OCI-M2 (cell line): ENCODE measurements around the gene FOXP1.
"Not testable (repeated sequence)": the region's sequence is repeated elsewhere in the genome, so short reads cannot be mapped to it uniquely, and the experiment has no call there.

Source experiments
- DNase-seq: peaks from one replicate; lab custom pipeline; 2025; ENCODE audit not compliant: unreplicated experiment; lab: John Stamatoyannopoulos, UW

FOXP1 gene

DNA sequence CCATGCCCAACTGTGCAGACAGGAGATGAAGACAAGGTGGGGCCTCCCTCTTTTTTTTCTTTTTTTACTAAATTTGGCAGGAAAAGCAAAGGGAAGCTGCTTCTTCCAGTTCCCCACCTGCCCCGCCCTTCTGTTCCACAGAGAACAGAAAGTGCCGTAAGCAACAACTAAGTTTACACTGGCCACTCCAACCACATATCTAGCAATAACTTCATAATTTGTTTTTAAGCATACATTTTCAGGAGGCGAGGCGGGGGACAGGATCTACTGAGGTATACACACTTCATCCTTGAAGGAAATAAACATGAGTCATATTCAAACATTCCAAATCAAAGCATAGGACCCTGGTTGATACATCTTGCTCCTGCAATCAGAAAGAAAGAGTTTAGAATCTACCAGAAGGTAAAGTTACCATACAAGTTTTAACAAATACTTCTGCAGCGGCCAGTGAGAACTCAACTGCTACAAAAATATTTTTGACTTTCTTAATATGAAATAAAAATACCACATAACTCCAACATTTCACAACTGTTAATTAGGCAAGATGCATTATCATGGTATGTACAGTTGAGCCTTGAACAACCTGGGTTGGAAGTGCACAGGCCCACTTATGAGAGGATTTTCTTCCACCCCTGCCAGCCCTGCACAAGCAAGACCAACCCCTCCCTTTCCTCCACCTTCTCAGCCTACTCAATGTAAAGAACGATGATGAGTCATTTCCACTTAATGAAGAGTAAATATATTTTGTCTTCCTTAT, 50.7 kb downstream of the FOXP1 start:
- DNase-seq, result no peak

GRCh38 chr3:71530903-71531530, 52.5 kb downstream of the FOXP1 start:
- no peak for DNase-seq

DNA sequence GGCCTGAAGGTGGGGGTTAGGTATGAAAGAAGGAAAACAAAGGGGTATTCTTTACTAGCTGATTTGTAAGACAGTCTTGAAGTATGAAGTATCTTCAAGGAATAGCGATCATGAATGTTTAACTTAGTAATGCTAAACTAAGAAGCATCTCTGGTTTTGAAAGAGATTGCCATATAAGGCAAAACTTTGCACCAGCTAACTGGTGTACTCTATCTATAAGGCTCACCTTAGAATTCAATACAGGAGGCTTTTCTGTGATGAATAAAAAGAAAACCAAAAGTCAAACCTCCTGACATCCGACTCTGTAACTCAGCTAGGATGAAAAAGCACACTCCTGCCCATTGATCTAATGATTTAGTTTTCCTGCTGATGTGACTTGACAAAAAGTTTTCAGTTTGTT, 54.7 kb downstream of the FOXP1 start:
- no peak for DNase-seq

DNA sequence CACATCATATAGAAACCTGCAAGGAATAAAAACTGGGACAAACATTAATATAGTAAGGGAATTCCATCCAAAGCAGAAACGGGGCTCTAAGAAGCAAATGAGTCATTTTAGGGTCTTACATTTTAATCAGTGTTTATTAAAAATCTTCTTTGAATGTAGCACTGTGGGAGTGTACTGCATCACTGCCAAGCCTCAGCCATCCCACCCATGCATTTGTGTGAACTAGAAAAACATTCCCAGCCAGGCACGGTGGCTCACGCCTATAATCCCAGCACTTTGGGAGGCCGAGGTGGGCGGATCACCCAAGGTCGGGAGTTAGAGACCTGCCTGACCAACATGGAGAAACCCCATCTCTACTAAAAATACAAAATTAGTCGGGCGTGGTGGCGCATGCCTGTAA, 57.1 kb downstream of the FOXP1 start:
- not testable (repeated sequence) for DNase-seq

- no peak for DNase-seq
Measured at GRCh38 chr3:71525391-71525790, 58.1 kb downstream of the FOXP1 start.

DNA sequence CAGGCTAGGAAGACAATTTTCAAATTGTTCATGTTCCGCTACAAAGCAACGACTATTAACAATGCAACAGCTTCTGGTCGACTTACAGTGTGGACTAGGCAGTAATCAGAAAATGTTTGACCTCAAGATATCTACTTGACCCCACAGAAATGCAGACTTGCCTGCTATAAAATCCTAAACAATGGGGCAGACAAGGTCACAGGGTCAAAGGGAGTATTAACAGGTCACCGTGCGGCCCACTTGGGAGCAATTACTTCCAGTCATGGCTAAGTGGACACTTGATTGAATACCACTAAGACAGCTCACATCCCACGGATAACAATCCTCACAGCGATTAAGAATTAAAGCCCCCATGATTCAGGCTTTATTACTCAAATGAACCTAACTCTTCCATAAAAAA, 58.9 kb downstream of the FOXP1 start:
- no peak for DNase-seq

DNA sequence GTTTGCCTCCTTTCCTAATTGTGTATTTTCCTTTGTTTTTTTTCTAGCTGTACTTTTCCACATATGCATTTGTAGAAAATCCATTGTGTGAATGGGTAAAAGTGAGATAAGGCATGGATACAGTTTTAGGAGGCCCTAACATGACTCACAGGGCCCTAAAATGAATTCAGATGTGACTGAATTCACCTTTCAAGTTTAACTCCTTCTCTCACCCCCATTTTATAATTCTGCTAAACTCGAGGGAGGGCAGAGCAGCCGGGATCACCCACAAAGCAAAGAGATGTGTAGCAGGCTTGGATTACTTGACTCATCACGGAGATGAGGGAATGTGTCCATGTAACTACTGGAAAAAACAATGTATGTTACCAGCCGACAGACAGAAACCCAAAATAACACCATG, 59.9 kb downstream of the FOXP1 start:
- DNase-seq, result no peak

- DNase-seq, result no peak
Measured at GRCh38 chr3:71521940-71522876, 61.3 kb downstream of the FOXP1 start.

DNA sequence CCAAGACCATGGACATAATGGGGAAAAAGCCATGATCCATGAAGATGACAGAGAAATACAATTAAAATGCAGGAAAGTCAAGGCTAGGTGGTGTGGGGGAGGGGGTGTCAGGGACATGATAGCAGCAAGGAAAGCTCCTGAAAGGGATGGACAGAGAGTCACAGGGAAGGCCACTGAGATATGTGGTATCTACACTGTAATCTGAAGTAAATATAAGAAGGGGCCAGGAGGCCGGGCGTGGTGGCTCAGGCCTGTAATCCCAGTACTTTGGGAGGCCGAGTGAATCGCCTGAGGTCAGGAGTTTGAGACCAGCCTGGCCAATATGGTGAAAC, 62.5 kb downstream of the FOXP1 start:
- DNase-seq, result no peak

GRCh38 chr3:71520161-71521020, 63.1 kb downstream of the FOXP1 start:
- no peak for DNase-seq

DNA sequence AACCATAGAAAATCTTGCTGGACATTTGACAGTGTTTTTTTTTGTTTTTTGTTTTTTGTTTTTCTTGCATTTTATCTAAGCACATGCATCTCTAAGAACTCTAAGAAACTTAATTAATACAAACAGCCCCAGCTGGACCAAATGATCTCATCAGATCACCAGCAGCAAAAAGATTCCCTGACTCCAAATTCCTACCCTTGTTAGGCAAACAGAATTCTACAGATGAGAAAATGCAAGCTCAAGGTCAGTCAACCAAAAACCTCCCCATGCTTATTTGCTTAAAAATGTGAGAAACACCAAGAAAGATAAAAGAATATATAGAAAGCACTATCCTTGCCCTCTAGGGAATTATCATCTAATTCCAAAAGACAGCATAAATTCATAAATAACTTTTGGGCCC, 65.4 kb downstream of the FOXP1 start:
- no peak for DNase-seq

DNA sequence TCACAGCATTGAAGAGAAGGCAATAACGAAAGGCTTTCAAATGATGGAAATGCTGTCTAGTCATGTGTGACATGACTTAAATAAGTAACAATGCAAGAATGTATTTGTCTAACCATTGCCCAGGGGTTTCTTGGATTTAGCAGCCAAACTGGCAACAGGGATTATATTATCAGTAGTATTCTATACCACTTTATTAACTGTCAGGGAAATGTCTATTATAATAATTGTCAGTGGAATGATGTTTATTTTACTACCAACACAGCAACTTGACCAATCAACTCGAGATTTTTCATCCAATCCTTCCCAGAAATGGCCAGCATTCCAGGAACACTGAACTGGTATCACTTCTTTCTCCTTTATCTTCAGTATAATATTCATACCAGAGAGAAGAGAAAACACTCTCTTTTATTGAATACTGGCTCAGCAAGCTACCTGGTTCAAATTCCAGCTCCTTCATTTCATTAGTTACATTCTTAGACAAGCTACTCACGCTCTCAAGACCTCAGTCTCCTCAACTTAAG, 66.2 kb downstream of the FOXP1 start:
- DNase-seq, result no peak

DNA sequence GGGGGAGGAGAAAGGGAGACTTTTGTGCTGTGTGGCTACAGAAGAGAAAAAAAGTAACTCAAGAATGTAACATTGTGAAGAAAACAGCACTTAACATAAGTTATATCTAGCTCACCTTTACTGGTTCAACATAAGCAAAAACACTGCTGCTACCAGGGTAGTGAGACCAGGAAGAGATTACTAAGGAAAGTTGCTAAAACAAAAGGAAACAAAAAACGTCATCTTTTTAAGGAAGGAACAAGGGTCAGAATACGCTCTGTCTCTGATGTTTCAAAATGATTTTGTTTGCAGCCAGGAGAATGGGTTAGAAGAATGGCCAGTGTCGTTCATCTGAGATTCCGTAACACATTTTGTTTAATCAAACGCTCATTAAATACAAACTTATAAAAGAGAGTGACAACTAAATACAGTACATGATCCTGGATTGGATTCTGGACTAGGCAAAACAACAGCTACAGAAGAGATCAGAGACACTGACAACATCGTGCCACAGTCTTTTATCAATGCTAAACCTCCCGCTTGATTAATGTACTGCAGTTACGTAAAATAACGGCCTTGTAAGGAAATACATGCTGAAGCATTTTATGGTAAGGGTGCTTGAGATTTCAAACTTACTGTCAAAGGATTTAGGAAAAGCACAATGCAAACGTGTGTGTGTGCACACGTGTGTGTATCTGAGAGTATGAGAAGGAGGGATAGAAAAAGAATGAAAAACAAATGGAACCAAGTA, 67.7 kb downstream of the FOXP1 start:
- no peak for DNase-seq

GRCh38 chr3:71514621-71515020, 68.9 kb downstream of the FOXP1 start:
- no peak for DNase-seq

GRCh38 chr3:71513515-71513914, 70.0 kb downstream of the FOXP1 start:
- no peak for DNase-seq

- DNase-seq, result no peak
Measured at GRCh38 chr3:71513081-71513480, 70.4 kb downstream of the FOXP1 start.

- no peak for DNase-seq
Measured at GRCh38 chr3:71512544-71512943, 71.0 kb downstream of the FOXP1 start.

- DNase-seq, result no peak
Measured at GRCh38 chr3:71512000-71512399, 71.5 kb downstream of the FOXP1 start.

- DNase-seq, result no peak
Measured at GRCh38 chr3:71511446-71511845, 72.1 kb downstream of the FOXP1 start.

DNA sequence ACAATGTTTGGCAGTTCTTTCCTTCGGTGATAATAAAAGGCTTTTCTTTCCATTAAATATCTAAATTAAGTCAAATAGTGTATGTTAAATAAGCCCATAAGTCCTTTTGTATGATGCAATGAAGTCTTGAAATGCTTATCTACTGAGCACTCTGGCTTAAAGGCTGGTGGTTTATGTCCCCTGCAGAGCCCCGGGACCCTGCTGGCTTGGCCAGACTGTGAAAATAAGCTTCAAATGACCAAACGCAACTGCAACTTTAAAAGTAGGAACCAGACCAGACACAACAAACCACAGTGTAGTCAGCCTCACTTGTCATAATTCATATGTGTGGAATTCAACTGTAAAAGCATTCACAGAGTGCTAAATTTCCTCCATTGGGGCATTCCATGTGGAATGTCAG, 72.5 kb downstream of the FOXP1 start:
- no peak for DNase-seq
